NCI-H82 treated with DMSO at 0.1 percent for 48 hours (cell line): ENCODE results near the gene TMEM203.

Experiments
- DNase-seq: peaks from one replicate; lab custom pipeline; 2025; ENCODE audit not compliant: unreplicated experiment; lab: John Stamatoyannopoulos, UW

The TMEM203 gene

GRCh38 chr9:137230705-137231371 lies 25.4 kb upstream of the TMEM203 start, which contains the start of gene SLC34A3:
Gene SLC34A3 (plus strand): TSS chr9:137230901. CDS start chr9:137231703, 802 bp downstream.
- no peak for DNase-seq

GRCh38 chr9:137229903-137230704 lies 24.7 kb upstream of the TMEM203 start:
- no peak for DNase-seq

- DNase-seq, result no peak
These were observed 23.8 kb upstream of the TMEM203 start for GRCh38 chr9:137228968-137229896.

GRCh38 chr9:137228506-137228967 lies 23.1 kb upstream of the TMEM203 start:
- DNase-seq, result no peak

- no peak for DNase-seq
These were observed 22.5 kb upstream of the TMEM203 start for GRCh38 chr9:137227853-137228505.

GRCh38 chr9:137227054-137227852 lies 21.8 kb upstream of the TMEM203 start, which contains the start of gene RNF224:
Gene RNF224 (plus strand): TSS chr9:137227502. CDS start chr9:137228336, 834 bp downstream.
- no peak for DNase-seq

GRCh38 chr9:137226338-137227053 lies 21.0 kb upstream of the TMEM203 start:
- DNase-seq, result no peak

GRCh38 chr9:137225699-137226331 lies 20.4 kb upstream of the TMEM203 start:
- DNase-seq, result no peak

GRCh38 chr9:137224830-137225694 lies 19.6 kb upstream of the TMEM203 start, which contains the start of gene CYSRT1:
Gene CYSRT1 (plus strand): TSS chr9:137225174. CDS start chr9:137225622, 448 bp downstream.
- DNase-seq, result no peak

GRCh38 chr9:137223078-137223970 lies 17.9 kb upstream of the TMEM203 start:
- DNase-seq, result peak; percentile 85

- DNase-seq, result no peak
These were observed 17.0 kb upstream of the TMEM203 start, which contains the start of gene RNF208 for GRCh38 chr9:137222190-137223077. Gene RNF208 (minus strand): TSS chr9:137222240. CDS start chr9:137221212, 1,028 bp downstream.

- DNase-seq, result no peak
These were observed 16.2 kb upstream of the TMEM203 start for GRCh38 chr9:137221506-137222111.

GRCh38 chr9:137221095-137221505 lies 15.7 kb upstream of the TMEM203 start:
- no peak for DNase-seq

- no peak for DNase-seq
These were observed 15.1 kb upstream of the TMEM203 start for GRCh38 chr9:137220317-137221094.
